HepG2 (cell line): Measurements from ENCODE around the gene SLC12A5. TPM values are rescaled to one million over a fixed set of nuclear protein-coding genes. Genes with fewer than 3 reads are reported as not detected.

Experiments used
- CREM ChIP-seq, 2 experiments: sonication (generic) in 1 of 2; formaldehyde crosslinking in 1 of 2; IDR thresholded peaks; 2 replicates each; pipeline versions ENCODE4 v1.4.0 to v1.6.1; 2016 to 2020; ENCODE audit warnings: antibody characterized with exemption in 1 of 2, mild to moderate bottlenecking in 1 of 2, missing genetic modification reagents in 1 of 2
- DPF2 ChIP-seq: sonication (generic); formaldehyde crosslinking; IDR thresholded peaks from 2 replicates; pipeline ENCODE4 v1.4.0; 2020; ENCODE audit warnings: mild to moderate bottlenecking, low read depth, missing genetic modification reagents, borderline replicate concordance
- FOXA1 ChIP-seq, 2 experiments: fragments of 450-650 bp in 1 of 2; sonication (generic) in 1 of 2; formaldehyde crosslinking in 1 of 2; IDR thresholded peaks; 2 replicates each; pipeline versions ENCODE4 v1.4.0 to v1.6.1; 2016 to 2020; ENCODE audit warnings: missing genetic modification reagents in 1 of 2
- FOXK2 ChIP-seq: fragments of 450-650 bp; IDR thresholded peaks from 2 replicates; pipeline ENCODE4 v1.6.1; 2016
- ISL2 ChIP-seq: sonication (generic); formaldehyde crosslinking; IDR thresholded peaks from 2 replicates; pipeline ENCODE4 v1.5.0; 2020; ENCODE audit warnings: missing genetic modification reagents
- KLF16 ChIP-seq, 2 experiments: sonication (generic) in 1 of 2; formaldehyde crosslinking in 1 of 2; IDR thresholded peaks; 2 replicates each; pipeline versions ENCODE4 v1.6.1 to v1.8.0; 2016 to 2023; ENCODE audit warnings: missing genetic modification reagents in 2 of 2, missing compliant biosample characterization in 1 of 2
- LCORL ChIP-seq, 2 experiments: fragments of 450-650 bp in 1 of 2; sonication (generic) in 1 of 2; formaldehyde crosslinking in 1 of 2; IDR thresholded peaks; 2 replicates each; pipeline versions ENCODE4 v1.5.0 to v1.6.1; 2017 to 2020; ENCODE audit warnings: antibody characterized with exemption in 1 of 2, missing genetic modification reagents in 1 of 2
- MED1 ChIP-seq: sonication (generic); formaldehyde crosslinking; IDR thresholded peaks from 2 replicates; pipeline ENCODE4 v1.4.0; 2020; ENCODE audit warnings: missing genetic modification reagents
- NR3C1 ChIP-seq: sonication (generic); formaldehyde crosslinking; IDR thresholded peaks from 2 replicates; pipeline ENCODE4 v1.4.0; 2020; ENCODE audit warnings: missing genetic modification reagents
- RARG ChIP-seq: sonication (generic); formaldehyde crosslinking; IDR thresholded peaks from 2 replicates; pipeline ENCODE4 v1.4.0; 2020; ENCODE audit warnings: low read depth, mild to moderate bottlenecking, missing genetic modification reagents
- SNAI1 ChIP-seq: sonication (generic); formaldehyde crosslinking; IDR thresholded peaks from 2 replicates; pipeline ENCODE4 v1.5.0; 2020; ENCODE audit warnings: mild to moderate bottlenecking, missing genetic modification reagents, borderline replicate concordance
- ZFP90 ChIP-seq: sonication (generic); formaldehyde crosslinking; IDR thresholded peaks from 2 replicates; pipeline ENCODE4 v1.8.0; 2022; ENCODE audit warnings: missing genetic modification reagents, mild to moderate bottlenecking, inconsistent platforms, borderline replicate concordance
- ZNF383 ChIP-seq: sonication (generic); formaldehyde crosslinking; IDR thresholded peaks from 2 replicates; pipeline ENCODE4 v1.4.0; 2020; ENCODE audit warnings: missing genetic modification reagents, mild to moderate bottlenecking, borderline replicate concordance
- ZNF503 ChIP-seq: sonication (generic); formaldehyde crosslinking; IDR thresholded peaks from 2 replicates; pipeline ENCODE4 v1.4.0; 2020; ENCODE audit warnings: missing genetic modification reagents
- ZNF703 ChIP-seq: sonication (generic); formaldehyde crosslinking; IDR thresholded peaks from 2 replicates; pipeline ENCODE4 v1.5.1; 2020; ENCODE audit warnings: missing genetic modification reagents, mild to moderate bottlenecking, moderate library complexity, borderline replicate concordance
- ZNF800 ChIP-seq: sonication (generic); formaldehyde crosslinking; IDR thresholded peaks from 2 replicates; pipeline ENCODE4 v1.4.0; 2020; ENCODE audit warnings: missing genetic modification reagents
- ZSCAN20 ChIP-seq: sonication (generic); formaldehyde crosslinking; IDR thresholded peaks from 2 replicates; pipeline ENCODE4 v1.4.0; 2020; ENCODE audit warnings: missing genetic modification reagents, mild to moderate bottlenecking, borderline replicate concordance
- polyA plus RNA-seq, 8 experiments: library from polyadenylated mRNA; depleted of rRNA in 3 of 8; stranded (reverse) in 7 of 8; unstranded in 1 of 8; fragments of >200 nt; fragmentation: Illumina TruSeq in 4 of 8; extraction: Trizol in 4 of 8; gene quantifications; 2 replicates each; pipeline versions ENCODE4 v1.2.1 to v1.2.3, GENCODE V29; 2011 to 2016; ENCODE audit warnings: low read depth in 4 of 8, missing spikeins in 1 of 8, mixed read lengths in 1 of 8; ENCODE audit not compliant: insufficient read depth in 1 of 8
- total RNA-seq, 5 experiments: library from RNA; depleted of rRNA; stranded (reverse); fragments of >200 nt; fragmentation: Illumina TruSeq; extraction: Trizol; gene quantifications; 2 replicates each; pipeline ENCODE4 v1.2.3, GENCODE V29; 2016; ENCODE audit warnings: low read depth in 1 of 5
- TF ChIP-seq, protein P1 (sequence below): sonication (generic); formaldehyde crosslinking; IDR thresholded peaks from 2 replicates; pipeline ENCODE4 v1.4.0; 2020; ENCODE audit warnings: missing genetic modification reagents

The SLC12A5 gene
- total and polyA plus RNA-seq, 2 of the 13 experiments (the other 11 are each of a cell fraction or from before 2014, with no cell fraction given) = 4.3 to 5.4 TPM

DNA sequence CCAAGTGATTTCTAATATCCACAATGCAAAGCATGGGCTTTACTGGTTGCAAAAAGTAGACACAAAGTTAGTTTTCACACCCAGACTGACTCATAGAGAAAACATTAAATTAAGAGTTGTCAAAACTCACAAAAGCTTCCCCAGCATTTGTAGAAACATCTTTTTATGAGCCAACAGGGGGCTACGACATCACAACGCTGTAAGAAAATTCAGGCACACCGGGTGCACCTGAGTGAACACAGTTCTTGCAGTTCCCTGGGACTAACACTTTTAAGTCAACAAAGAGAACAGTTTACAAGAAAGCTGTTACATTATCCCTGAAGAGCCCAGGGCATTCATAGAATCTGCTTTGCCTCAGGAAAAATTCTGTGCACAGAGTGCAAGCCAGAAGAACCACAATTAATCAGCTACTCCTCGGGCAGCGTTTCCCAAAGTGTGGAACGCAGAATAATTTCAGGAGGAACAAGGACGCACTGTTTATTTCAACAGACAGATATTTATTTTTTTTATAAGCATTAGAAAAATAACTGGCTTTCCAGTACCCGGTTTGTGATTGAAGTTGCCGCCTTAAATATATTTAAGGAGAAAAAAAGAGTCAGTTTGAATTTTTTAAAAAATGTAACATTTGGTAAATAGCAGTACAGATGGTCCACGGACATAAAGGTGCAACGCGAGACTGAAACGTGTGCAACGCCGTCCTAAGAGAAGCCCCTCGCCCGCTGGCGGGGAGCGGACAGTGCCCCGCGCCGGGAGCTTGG lies 59.6 kb downstream of the SLC12A5 start (continued):
- TF ChIP-seq ZNF800 (peak; percentile 52; the same call in 1 of the 2 replicates), NR3C1 (CRISPR knock-in tag) (0 out of 2 replicates have a peak, but pooled peaks have one; percentile 1), ZNF383 (CRISPR knock-in tag) (0 out of 2 replicates have a peak, but pooled peaks have one; percentile 8), KLF16 (CRISPR knock-in tag; IDR thresholded peaks at IDR 0.05) (0 out of 4 replicates have a peak, but pooled peaks of 1 of the 2 experiments have one; percentile 11), ZNF703 (CRISPR knock-in tag) (no peak), ZNF503 (CRISPR knock-in tag) (peak; percentile 50; the same call in 1 of the 2 replicates), MED1 (CRISPR knock-in tag) (0 out of 2 replicates have a peak, but pooled peaks have one; percentile 30), ZSCAN20 (CRISPR knock-in tag) (peak; percentile 52; the same call in 1 of the 2 replicates), DPF2 (CRISPR knock-in tag) (no peak), FOXA1 (IDR thresholded peaks at IDR 0.05) (no peak), FOXA1 (CRISPR knock-in tag; IDR thresholded peaks at IDR 0.05) (peak; percentile 81), LCORL (IDR thresholded peaks at IDR 0.05) (no peak), LCORL (CRISPR knock-in tag; IDR thresholded peaks at IDR 0.05) (0 out of 2 replicates have a peak, but pooled peaks have one; percentile 27), FOXK2 (no peak), RARG (0 out of 2 replicates have a peak, but pooled peaks have one; percentile 10), ISL2 (CRISPR knock-in tag) (0 out of 2 replicates have a peak, but pooled peaks have one; percentile 19), SNAI1 (CRISPR knock-in tag) (peak; percentile 55), ZFP90 (no peak), CREM (IDR thresholded peaks at IDR 0.05) (peak; percentile 30; the same call in 1 of the 2 replicates), CREM (CRISPR knock-in tag; IDR thresholded peaks at IDR 0.05) (no peak)
- TF ChIP-seq, protein P1, sequence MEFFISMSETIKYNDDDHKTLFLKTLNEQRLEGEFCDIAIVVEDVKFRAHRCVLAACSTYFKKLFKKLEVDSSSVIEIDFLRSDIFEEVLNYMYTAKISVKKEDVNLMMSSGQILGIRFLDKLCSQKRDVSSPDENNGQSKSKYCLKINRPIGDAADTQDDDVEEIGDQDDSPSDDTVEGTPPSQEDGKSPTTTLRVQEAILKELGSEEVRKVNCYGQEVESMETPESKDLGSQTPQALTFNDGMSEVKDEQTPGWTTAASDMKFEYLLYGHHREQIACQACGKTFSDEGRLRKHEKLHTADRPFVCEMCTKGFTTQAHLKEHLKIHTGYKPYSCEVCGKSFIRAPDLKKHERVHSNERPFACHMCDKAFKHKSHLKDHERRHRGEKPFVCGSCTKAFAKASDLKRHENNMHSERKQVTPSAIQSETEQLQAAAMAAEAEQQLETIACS (CRISPR knock-in tag) = 0 out of 2 replicates have a peak, but pooled peaks have one; percentile 32
